GM04504 (cell line): ENCODE results near the gene RNF149.

Experiments
- DNase-seq: peaks from one replicate; pipeline ENCODE4 v3.0.0-alpha.2; 2012; ENCODE audit warnings: low read depth

Gene RNF149

DNA sequence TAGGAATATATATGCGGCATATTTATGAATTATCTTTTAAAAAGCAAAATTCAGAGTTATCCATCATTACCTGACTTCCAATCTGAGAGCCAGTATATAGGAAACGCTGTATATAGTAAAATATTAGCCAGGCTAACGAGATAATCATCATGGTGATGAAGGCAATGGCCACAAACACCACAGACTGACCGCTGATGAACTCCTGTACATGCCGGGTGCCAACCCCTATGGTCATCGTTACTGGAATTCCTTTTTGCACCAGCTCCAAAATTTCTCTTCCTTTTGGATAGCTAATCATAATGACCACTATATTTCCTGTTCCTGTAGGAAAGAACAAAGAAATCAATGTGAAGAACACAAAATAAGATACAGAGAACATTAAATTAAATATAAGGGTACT lies 13.6 kb downstream of the RNF149 start:
- DNase-seq, result no peak

DNA sequence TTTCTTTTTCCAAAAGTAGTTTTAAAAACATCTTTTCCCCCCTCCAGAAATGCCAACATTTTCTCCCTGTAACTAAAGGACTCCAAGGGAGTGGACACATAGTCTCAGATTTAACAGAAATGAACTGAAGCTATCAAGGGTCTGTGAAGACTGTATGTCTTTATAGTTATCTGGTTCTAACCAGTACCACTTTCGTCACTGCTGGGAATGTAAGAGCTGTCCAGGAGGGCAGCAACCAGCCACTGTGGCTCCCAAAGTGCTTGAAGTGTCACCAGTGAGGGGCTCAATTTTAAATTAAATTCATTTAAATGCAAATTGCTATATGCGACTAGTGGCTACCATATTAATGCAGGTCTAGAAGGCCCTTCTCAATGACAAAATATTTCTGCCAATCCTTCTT lies 15.0 kb downstream of the RNF149 start:
- no peak for DNase-seq

DNA sequence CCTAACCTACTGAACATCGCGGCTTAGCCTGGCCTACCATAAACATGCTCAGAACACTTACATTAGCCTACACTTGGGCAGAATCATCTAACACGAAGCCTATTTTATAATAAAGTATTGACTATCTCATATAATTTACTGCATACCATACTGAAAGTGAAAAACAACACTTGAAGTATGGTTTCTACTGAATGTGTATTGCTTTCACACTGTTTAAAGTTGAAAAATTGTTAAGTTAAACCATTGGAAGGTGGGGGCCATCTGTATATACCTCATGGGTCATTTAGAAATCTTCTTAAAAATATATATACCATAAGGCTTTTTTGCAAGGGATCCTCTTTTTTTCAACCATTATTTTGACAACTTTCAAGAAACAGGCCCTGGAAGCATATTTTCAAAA lies 16.5 kb downstream of the RNF149 start:
- DNase-seq, result no peak

DNA sequence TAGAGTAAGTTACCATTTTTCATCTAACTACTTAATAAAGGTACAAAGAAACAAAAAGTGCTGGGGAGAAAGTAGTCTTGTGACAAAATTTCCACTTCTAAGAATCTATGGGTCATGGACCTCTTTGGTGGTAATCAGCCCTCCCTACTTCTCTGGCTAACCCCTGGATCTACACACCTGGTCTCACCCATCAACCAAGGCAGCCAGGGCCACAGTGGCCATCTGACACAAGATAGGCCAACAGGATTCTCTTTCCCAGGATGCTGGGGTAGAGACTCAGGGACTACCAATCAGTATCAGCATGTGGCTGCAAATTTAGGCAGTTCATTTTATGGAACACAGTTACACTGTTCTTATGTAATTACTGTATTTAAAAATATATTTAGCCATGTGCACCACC lies 17.8 kb downstream of the RNF149 start:
- no peak for DNase-seq

DNA sequence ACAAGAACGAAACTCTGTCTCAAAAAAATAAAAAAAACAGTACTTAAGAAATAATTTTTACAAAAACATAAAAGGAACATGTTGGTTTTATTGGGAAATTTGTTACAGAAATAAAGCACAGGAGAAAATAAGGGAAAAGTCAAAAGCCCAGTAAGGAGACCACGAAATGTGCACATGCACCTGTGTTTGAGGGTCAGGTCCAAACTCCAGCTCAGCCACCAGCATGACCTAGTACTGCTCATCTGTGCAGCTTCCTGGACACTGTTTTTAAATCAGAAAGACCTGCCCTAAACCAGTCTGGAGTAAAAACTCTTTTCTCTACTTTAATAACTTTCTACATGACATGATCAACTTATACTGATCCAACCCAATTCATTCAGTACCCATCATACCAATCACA lies 21.2 kb downstream of the RNF149 start:
- DNase-seq, result no peak

DNA sequence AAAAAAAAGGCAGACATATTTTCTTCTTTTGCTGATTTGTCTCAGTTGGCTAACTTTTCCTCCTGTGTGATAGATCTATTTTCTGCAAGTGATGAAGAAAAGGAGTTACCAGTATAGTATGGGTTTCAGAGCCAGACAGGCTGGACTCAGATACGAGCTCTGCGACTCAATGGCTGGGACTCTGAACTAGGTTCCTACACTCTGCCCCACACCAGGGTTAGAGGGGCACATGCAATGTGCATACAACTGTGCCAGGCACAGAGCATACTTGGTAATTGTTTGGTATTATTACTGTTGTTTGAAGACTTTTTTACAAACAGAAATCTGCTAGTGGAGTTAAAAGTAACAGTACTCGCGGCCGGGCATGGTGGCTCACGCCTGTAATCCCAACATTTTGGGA lies 21.8 kb downstream of the RNF149 start:
- DNase-seq, result no peak

DNA sequence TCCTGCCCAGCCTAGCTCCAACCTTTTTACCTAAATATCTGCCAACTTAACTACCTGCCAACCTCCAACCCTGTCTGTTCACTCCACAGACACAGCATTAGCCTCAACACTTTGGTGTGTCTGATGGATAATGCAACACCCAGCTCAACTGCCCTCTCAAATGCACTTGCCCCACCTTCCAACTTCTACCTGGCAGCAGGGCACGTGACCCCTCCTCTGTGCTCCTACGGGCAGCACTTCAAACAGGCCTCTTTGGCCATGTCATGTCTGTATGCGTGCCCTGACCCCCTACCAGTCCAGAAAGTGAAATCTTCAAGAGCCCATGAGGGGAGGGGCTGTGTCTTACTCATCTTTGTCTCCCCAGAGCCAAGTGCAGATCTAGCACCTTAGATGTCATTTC lies 25.5 kb downstream of the RNF149 start:
- no peak for DNase-seq

DNA sequence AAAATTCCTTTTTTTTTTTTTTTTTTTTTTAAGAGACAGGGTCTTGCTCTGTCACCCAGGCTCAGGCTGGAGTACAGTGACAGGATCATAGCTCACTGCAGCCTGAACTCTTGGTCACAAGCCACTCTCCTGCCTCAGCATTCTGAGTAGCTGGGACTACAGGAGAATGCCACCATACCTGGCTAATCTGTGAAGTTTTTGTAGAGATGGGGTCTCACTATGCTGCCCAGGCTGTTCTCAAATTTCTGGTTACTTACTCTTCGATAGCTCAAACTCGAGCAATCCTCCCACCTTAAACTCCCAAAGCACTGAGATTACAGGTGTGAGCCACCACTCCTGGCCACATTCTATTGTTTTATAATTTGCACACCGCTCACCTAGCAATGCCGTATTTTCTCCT lies 27.0 kb downstream of the RNF149 start:
- no peak for DNase-seq

DNA sequence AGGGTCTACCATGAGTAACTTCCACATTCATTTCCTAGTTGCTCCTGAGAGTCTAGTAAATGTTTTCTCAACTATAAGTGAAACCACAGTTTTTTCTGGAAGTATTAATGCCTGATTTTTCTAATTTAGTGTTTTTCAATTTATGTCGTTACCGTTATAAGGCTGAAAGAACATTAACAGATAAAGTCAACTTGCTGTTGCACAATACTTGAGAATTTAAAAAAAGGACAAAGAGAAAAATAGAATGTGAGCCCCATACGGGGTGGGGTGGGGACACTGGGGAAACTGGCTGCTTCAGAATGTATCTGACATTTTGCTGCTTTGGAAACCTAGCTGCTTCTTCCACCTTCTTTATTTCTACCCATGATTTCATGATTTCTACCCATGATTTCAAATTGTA lies 29.6 kb downstream of the RNF149 start:
- DNase-seq, result no peak

DNA sequence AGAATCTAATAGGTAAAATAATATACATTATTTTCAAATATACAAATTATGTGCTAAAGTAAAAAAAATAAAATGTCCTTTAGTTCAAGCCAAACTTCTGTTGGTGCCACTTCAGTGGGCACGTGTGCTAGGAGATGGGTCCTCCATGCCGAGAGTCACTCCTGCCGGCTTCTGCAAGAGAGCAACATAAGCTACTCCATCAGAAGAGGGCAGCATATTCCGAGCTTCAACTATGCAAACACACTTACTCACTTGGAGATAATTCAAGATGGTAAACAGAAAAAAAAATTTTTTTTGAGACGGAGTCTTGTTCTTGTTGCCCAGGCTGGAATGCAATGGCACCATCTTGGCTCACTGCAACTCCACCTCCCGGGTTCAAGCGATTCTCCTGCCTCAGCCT lies 31.4 kb downstream of the RNF149 start:
- no peak for DNase-seq

DNA sequence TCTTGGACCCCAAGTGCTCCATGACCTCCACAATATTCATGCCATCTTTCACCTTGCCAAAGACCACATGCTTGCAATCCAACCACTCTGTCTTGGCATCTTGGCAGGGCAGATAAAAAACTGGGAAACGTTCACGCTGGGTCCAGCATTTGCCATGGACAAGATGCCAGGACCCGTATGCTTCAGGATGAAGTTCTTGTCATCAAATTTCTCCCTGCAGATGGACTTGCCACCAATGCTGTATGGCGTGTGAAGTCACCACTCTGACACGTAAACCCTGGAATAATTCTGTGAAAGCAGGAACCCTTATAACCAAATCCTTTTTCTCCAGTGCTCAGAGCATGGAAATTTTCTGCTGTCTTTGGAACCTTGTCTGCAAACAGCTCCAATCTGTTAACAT lies 34.4 kb downstream of the RNF149 start:
- DNase-seq, result no peak

DNA sequence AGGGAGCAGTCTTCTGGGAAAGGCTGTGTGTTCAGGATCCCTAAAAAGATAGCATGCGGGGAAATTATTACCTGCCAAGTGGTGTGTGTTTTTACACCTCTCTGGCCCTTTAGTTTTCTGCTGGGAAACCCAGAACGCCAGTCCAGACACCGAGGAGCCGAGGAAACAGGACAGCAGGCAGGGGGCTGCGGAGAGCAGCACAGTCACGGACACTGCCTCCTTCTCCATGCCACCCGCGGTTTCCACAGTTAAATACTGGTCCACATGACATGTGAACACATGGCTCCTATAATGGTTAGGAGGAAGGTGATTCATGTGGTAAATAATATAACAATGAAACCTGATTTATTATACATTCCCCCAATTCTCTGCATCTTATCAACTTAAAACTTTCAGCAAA lies 35.4 kb downstream of the RNF149 start:
- no peak for DNase-seq

DNA sequence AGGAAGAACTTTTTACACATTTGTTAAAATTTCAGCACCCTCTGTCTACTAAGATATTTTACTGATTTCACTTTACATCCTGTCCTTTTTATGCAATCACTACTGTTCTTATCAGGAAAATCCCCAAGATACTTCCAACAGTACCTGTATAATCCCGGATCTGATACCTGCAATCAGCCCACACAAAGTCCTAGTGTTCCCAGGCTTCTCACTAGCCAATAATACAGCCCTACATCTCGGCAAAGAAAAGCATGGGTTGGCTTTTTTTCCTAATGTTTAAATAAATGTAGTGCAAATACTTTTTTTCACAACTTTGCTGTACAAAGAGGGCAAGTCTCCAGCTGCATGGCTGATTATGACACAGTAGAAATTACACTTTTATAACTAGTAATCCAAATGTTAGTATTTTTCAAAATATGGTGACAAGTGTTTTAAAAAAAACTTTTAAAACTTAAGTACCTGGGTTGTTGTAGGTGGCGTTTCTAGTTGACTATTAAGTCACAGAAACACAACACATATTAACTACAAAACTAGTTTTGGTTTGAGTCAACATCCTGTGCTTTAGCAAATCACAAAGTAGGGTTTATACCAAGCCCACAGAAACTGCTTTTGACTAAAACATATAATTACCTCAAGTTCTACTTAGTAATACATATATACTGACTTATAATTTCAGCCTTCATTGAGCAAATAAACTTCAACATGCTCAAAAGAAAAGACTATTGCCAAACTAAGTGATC lies 36.3 kb downstream of the RNF149 start:
- no peak for DNase-seq

DNA sequence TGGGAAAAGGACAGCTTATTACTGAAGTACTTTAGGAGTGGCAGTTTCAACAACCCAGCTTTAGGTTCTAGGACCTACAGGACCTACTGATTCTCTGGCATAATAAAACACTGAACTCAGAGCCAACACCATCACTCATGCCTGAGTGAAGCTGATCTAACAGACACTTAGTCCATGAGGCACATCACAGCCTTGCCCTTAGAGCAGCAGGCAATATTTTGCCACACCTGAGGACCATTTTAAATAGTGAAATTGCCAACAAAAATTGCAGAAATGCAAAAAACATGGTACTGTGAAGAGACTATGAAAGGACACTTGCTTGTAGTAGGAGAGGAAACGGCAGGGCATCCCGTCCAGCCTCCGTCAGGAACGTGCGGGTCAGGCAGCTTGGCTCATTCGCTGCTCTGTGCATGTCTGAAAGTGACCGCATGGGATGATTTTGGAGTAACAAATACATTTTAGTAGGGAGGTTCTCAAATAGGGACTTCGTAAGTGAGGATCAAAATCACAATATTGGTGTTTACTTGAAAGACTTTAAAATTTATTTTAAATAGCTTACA lies 37.7 kb downstream of the RNF149 start:
- no peak for DNase-seq

DNA sequence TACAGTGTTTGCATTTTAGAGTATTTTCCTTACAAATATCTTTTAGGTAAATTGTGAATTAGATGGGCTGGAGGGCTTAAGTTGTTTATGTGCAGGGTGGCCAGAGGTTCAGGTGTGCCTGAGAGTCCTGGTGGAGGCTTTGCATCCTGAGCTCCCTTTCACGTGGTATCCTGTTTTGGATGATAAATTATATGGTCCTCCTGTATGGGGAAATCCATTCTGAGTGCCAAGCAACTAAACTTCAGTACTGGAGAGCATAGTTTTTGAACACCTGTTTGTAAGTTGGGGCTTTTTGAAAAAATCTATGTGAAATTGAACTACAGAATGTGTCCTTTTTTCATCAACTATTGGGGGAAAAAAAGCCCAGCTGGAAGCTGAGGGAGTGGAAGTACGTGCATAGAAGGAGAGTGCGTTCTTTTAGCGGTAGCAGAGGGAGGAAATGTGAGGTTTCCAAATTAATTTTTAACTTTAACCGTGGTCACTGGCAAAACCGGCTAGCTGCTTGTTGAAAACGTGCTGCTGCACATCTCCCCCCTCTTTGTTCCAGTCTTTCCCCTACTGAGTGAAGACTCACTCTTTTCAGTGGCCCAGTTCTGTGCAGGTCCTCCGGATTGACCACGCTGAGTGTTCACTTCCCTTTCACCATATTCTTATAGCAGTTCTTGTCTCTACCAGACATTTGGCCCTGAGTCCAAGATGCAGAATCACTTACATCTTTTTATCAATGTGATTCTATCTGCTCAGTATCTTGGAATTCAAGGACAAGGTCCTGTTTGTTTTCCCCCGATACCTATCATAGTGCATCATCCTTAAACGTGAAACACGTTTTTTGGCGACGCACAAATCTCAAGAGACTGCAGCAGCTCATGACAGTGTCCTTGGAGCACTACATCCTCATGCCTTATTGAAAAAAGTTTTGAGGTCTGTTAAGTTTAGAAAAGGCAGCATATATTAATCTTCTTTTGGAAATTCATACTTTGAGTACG lies 40.5 kb downstream of the RNF149 start:
- DNase-seq, result no peak

DNA sequence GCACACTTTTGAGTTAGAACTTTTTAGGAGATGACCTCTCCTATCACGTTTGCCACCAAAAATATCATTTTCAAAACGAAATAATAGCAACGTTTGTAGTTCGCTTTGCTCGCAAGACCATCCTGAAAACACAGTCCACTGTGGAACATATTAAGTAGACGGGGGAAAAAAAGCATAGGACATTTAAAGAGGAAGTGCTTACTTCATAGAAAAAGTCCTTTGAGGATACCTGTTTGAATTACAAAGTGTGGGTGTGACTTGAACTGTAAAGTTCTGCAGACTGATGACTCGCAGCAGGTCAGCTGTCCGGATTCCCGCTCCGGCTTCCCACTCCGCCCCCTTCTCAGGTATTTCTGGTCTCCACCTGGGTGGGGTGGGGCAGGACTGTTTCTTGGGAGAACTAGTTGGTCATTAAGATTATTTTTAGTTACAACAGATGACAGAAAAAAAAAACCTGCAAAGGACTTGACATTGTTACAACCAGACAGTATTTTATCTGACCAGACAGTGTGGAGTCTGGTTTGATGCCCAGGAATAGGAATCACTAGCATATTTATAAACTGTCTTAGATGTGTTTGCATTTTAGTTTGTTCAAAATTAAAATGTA lies 42.5 kb downstream of the RNF149 start:
- no peak for DNase-seq

DNA sequence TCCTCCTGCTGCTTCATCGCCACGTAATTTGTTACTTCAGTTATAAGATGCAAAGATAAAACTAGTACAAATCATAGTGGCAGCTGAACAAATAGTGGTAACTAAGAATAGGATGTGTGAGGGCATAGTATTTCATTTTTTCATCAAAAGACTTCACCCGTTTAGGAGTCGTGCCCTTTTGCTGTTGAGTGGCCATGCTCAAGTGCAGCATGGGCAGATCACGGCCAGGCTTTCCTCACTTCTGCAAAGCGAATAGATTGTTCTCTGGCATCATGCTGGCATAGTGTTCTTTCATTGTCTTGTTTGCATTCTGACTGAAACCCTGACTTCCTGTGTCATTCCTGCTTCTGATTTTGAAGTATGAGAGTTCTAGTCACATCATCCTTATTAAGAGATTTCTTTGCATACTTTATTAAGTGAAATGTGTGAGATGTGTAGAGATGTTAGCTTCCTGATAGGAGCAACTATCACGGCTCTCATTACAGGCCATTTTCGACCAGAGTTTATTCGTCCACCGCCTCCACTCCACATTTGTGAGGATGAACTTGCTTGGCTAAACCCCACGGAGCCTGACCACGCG lies 44.1 kb downstream of the RNF149 start:
- DNase-seq, result no peak

DNA sequence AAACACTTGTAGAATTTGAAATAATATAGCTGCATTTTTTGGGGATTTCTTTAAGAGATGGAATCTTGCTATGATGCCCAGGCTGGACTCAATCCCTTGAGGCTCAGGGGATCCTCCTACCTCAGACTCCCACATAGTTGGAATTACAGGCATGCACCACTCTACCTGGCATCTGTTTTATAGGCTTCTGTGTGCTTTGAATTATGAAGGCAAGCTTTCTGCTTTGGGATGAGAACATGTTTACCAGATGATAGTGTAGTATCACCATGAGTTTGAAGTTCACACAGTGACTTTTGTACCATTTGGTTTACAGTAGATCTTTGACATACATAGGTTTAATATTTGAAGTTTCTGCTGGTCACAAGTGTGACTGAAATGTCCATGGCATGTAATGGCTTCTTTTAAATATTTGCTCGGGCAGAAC lies 45.1 kb downstream of the RNF149 start:
- DNase-seq, result no peak

DNA sequence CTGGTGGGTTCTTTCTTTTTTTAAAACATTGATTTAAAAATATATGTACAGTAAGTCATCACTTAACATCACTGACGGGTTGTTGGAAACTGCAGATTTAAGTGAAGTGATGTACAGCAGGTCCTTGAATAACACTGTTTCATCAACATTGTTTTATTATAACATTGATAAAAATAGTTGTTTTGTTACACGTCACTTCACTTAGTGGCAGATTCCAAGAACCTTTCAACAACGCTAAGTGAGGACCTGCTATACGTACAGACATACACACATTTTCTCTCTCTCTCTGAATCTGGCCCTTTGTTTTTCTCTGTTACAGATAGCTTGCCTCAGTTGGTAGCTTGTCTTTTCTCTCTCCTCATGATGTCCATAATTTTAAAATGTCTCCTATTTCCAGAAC lies 46.4 kb downstream of the RNF149 start:
- no peak for DNase-seq

DNA sequence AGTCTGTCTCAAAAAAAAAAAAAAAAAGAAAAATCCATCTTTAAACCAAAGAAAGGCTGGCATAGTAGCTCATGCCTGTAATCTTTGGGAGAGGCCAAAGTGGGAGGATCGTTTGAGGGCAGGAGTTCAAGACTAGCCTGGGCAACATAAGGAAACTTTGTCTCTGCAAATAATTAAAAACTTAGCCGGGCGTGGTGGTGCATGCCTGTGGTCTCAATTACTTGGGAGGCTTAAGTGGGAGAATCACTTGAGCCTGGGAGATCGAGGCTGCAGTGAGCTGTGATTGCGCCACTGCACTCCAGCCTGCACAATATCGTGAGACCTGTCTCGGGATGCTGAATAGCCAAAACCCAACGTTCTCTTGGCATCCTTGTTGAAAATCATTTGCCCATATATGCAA lies 49.7 kb downstream of the RNF149 start:
- no peak for DNase-seq

DNA sequence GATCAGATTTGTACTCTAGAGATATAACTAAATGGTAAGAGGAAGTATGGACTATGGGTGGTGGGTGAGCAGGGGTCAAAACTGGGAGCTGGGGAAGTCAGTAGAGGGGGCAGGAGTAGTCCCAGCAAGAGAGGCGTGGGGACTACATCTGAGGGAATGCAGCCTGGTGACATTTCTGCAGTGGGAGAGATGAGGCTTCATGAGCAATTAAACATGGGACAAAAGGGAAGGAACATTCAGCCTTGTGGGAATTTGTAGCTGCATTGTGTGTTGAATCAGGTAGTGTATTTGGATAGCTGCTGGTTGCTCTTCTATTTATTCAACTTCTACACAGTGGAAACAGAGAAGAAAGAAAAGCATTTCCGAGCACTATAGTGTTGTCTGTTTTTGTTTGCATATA lies 52.2 kb downstream of the RNF149 start:
- DNase-seq, result no peak

DNA sequence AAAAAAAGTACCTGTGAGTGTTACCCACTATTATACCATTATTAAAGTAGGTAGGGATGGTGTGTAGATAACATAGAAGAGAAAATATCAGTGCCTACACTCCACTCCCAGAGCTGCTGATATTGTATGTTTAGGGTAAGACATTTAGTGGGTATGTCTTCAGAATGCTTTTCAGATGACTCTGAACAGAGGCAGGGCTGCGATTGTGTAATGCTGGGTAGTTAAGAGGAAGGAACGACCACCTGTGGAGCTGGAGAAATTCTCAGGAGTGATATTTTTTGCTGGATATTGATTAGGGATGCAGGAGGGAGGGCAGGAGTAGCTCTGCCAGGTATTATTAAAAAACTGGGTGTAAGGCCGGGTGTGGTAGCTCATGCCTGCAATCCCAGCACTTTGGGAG lies 53.0 kb downstream of the RNF149 start:
- DNase-seq, result no peak
